Endothelial cell of umbilical vein (primary cell): ENCODE results near the gene SGCD. TPM values are rescaled to one million over a fixed set of nuclear protein-coding genes. Genes with fewer than 3 reads are reported as not detected.

Source experiments
- BruUV-seq: library from RNA; stranded (reverse); fragments of 400-500 nt; replicated peaks from 2 replicates; lab custom pipeline; 2021; lab: Mats Ljungman, UMichigan
- CTCF ChIA-PET: fragments of 300-600, 350-600 bp; sonication (Branson Sonifier 250); formaldehyde crosslinking; loops from one replicate; lab custom pipeline; 2021; ENCODE audit warnings: antibody characterized with exemption, inconsistent platforms; lab: Charles Lee
- POLR2A ChIA-PET: fragments of 300-600, 350-600 bp; sonication (Branson Sonifier 250); formaldehyde crosslinking; loops from one replicate; lab custom pipeline; 2021; ENCODE audit warnings: antibody characterized with exemption, inconsistent platforms; lab: Charles Lee
- DNase-seq: peaks from one replicate; pipeline ENCODE4 v3.0.0-alpha.2; 2011; ENCODE audit warnings: low read depth, low spot score
- FAIRE-seq: peaks from 2 replicates; lab custom pipeline; 2011; peaks lifted over from hg19 to GRCh38; lab: Jason Lieb, UNC
- H2AFZ ChIP-seq: 2 replicates; pipeline ENCODE4 v1.6.0; 2012; ENCODE audit warnings: low read depth, low read length, control low read depth, inconsistent platforms
- H3K27ac ChIP-seq: 2 replicates; pipeline ENCODE4 v1.5.1; 2011; ENCODE audit warnings: low read depth, mild to moderate bottlenecking, control low read depth, low read length, moderate library complexity; ENCODE audit not compliant: insufficient read depth
- H3K27me3 ChIP-seq, 2 experiments: 2 replicates each; pipeline versions ENCODE4 v1.6.0 to v1.6.1; 2011; ENCODE audit warnings: low read length in 2 of 2, mixed read lengths in 1 of 2; ENCODE audit not compliant: control insufficient read depth in 2 of 2, insufficient read depth in 2 of 2
- H3K36me3 ChIP-seq, 2 experiments: 2 replicates in 1 of 2; 3 replicates in 1 of 2; pipeline ENCODE4 v1.5.1; 2011; ENCODE audit warnings: low read length in 2 of 2, mild to moderate bottlenecking in 1 of 2, moderate library complexity in 1 of 2; ENCODE audit not compliant: control insufficient read depth in 2 of 2, insufficient read depth in 2 of 2; ENCODE audit errors: extremely low read depth in 1 of 2
- H3K4me1 ChIP-seq: 3 replicates; pipeline ENCODE4 v1.5.1; 2011; ENCODE audit warnings: mild to moderate bottlenecking, low read length; ENCODE audit not compliant: control insufficient read depth, insufficient read depth; ENCODE audit errors: extremely low read depth
- H3K4me2 ChIP-seq: 2 replicates; pipeline ENCODE4 v1.6.1; 2011; ENCODE audit warnings: low read length, control low read depth, mixed read lengths; ENCODE audit not compliant: insufficient read depth
- H3K4me3 ChIP-seq, 3 experiments: fragments of 200-600 bp in 1 of 3; sonication (generic), shearing (Covaris generic) in 1 of 3; replicated peaks in 1 of 3; 2 replicates each; pipeline ENCODE4 v1.5.1; 2011 to 2016; ENCODE audit warnings: control low read depth in 3 of 3, low read length in 3 of 3, mild to moderate bottlenecking in 2 of 3, inconsistent platforms in 1 of 3, low read depth in 1 of 3, moderate library complexity in 1 of 3; ENCODE audit not compliant: insufficient read depth in 1 of 3
- H3K79me2 ChIP-seq: 2 replicates; pipeline ENCODE4 v1.6.0; 2012; ENCODE audit warnings: low read length, inconsistent platforms; ENCODE audit not compliant: control insufficient read depth, insufficient read depth
- H3K9ac ChIP-seq: replicated peaks from 2 replicates; pipeline ENCODE3; 2011; ENCODE audit warnings: low read length, control low read depth; ENCODE audit not compliant: insufficient read depth; ENCODE audit errors: extremely low read depth
- H3K9me1 ChIP-seq: replicated peaks from 3 replicates; pipeline ENCODE4 v1.6.0; 2011; ENCODE audit warnings: mild to moderate bottlenecking, low read length; ENCODE audit not compliant: control insufficient read depth, insufficient read depth; ENCODE audit errors: extremely low read depth
- H3K9me3 ChIP-seq: replicated peaks from 2 replicates; pipeline ENCODE4 v1.5.1; 2012; ENCODE audit warnings: low read length, inconsistent platforms; ENCODE audit not compliant: control insufficient read depth, insufficient read depth
- H4K20me1 ChIP-seq: replicated peaks from 2 replicates; pipeline ENCODE3; 2011; ENCODE audit warnings: mild to moderate bottlenecking, low read length; ENCODE audit not compliant: control insufficient read depth, insufficient read depth; ENCODE audit errors: extremely low read depth
- EZH2 ChIP-seq: IDR thresholded peaks from 2 replicates; pipeline ENCODE4 v1.6.1; 2012; ENCODE audit warnings: borderline replicate concordance, low read depth, mild to moderate bottlenecking, moderate library complexity, low read length, inconsistent platforms; ENCODE audit not compliant: severe bottlenecking
- FOS ChIP-seq: IDR thresholded peaks from 2 replicates; pipeline ENCODE4 v1.6.1; 2011; ENCODE audit warnings: mild to moderate bottlenecking, low read length, moderate library complexity, borderline replicate concordance; ENCODE audit not compliant: insufficient read depth
- GATA2 ChIP-seq: IDR thresholded peaks from 2 replicates; pipeline ENCODE4 v1.7.0; 2011; ENCODE audit warnings: low read depth, mild to moderate bottlenecking, moderate library complexity, mixed read lengths, low read length; ENCODE audit not compliant: insufficient read length, insufficient read depth
- JUN ChIP-seq: IDR thresholded peaks from 2 replicates; pipeline ENCODE4 v1.6.1; 2011; ENCODE audit warnings: borderline replicate concordance, low read depth; ENCODE audit not compliant: insufficient read length, insufficient read depth
- MAX ChIP-seq: IDR thresholded peaks from 2 replicates; pipeline ENCODE4 v1.6.1; 2011; ENCODE audit not compliant: insufficient read depth, insufficient read length
- MYC ChIP-seq: IDR thresholded peaks from one replicate; pipeline ENCODE4 v1.6.1; 2011; ENCODE audit warnings: mild to moderate bottlenecking, low read depth, low read length
- POLR2A ChIP-seq: IDR thresholded peaks from 2 replicates; pipeline ENCODE4 v1.6.1; 2012; ENCODE audit warnings: low read depth, mild to moderate bottlenecking, control low read depth, low read length
- POLR2AphosphoS5 ChIP-seq: IDR thresholded peaks from 2 replicates; pipeline ENCODE4 v1.6.1; 2012; ENCODE audit warnings: low read depth, mild to moderate bottlenecking, control low read depth, low read length, moderate library complexity; ENCODE audit not compliant: insufficient read depth
- dilution Hi-C: fragments of 300-500 bp; cut with MboI; formaldehyde crosslinking; loops from one replicate; pipeline ENCODE4 v1.15.0; 2019; ENCODE audit warnings: low sequenced_read_pairs; ENCODE audit not compliant: extremely low pct_ligation_motif_present
- intact Hi-C: fragments of 100-400 bp; cut with micrococcal nuclease; formaldehyde crosslinking; loops from one replicate; pipeline ENCODE4 v1.10.0; 2022
- polyA plus RNA-seq, 4 experiments: library from polyadenylated mRNA; depleted of rRNA in 3 of 4; stranded (reverse) in 3 of 4; unstranded in 1 of 4; fragments of >200 nt; gene quantifications; 2 replicates each; pipeline versions ENCODE4 v1.2.1 to v1.2.3, GENCODE V29; 2011 to 2012; ENCODE audit warnings: missing spikeins in 1 of 4
- total RNA-seq: library from RNA; stranded (reverse); gene quantifications from 2 replicates; pipeline ENCODE4 v1.2.3, GENCODE V29; 2021
- TF ChIP-seq, protein P1 (sequence below), 2 donors: IDR thresholded peaks; 1 replicate in 1 of 2; 2 replicates in 1 of 2; pipeline ENCODE4 v1.5.1; 2011; ENCODE audit warnings: low read length in 2 of 2, mild to moderate bottlenecking in 2 of 2, moderate library complexity in 2 of 2, control low read depth in 1 of 2, inconsistent platforms in 1 of 2, low read depth in 1 of 2; ENCODE audit not compliant: insufficient read depth in 1 of 2; ENCODE audit errors: extremely low read depth in 1 of 2

Gene SGCD
- total and polyA plus RNA-seq, 2 donors (not counting 3 experiments of a cell fraction or from before 2014, with no cell fraction given) = not detected

GRCh38 chr5:156556666-156557406 lies 229.9 kb downstream of the SGCD start:
- no peaks in the 10 kb centered on the region for H4K20me1 ChIP-seq
- no peaks in the 10 kb centered on the region for H3K36me3 ChIP-seq
- H3K4me3 ChIP-seq = no peak overlapping the region
- intact Hi-C loops (no loop called here), dilution Hi-C loops (no loop called here)
- H3K9me1 ChIP-seq = no peaks in the 10 kb centered on the region
- peaks cover 2% of the 10 kb centered on the region for H3K9me3 ChIP-seq
- no peaks in the 10 kb centered on the region for H3K27me3 ChIP-seq
- ChIA-PET POLR2A (no interaction called here), CTCF (no interaction called here)
- H3K4me1 ChIP-seq = no peaks in the 10 kb centered on the region
- no peak overlapping the region for H2AFZ ChIP-seq
- no peaks in the 10 kb centered on the region for H3K79me2 ChIP-seq
- no peak overlapping the region for H3K27ac ChIP-seq
- H3K9ac ChIP-seq = no peak overlapping the region
- no TSS peak for BruUV-seq
- TF ChIP-seq JUN (no peak), MAX (no peak), POLR2AphosphoS5 (no peak), FOS (no peak), GATA2 (no peak), MYC (no peak), EZH2 (no peak), POLR2A (no peak)
- TF ChIP-seq, protein P1, sequence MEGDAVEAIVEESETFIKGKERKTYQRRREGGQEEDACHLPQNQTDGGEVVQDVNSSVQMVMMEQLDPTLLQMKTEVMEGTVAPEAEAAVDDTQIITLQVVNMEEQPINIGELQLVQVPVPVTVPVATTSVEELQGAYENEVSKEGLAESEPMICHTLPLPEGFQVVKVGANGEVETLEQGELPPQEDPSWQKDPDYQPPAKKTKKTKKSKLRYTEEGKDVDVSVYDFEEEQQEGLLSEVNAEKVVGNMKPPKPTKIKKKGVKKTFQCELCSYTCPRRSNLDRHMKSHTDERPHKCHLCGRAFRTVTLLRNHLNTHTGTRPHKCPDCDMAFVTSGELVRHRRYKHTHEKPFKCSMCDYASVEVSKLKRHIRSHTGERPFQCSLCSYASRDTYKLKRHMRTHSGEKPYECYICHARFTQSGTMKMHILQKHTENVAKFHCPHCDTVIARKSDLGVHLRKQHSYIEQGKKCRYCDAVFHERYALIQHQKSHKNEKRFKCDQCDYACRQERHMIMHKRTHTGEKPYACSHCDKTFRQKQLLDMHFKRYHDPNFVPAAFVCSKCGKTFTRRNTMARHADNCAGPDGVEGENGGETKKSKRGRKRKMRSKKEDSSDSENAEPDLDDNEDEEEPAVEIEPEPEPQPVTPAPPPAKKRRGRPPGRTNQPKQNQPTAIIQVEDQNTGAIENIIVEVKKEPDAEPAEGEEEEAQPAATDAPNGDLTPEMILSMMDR (IDR thresholded peaks at IDR 0.05; ENCODE audit: extremely low read depth in 1 of 2, insufficient read depth in 1 of 2, low read depth in 1 of 2, low read length in 2 of 2) = no peak
- FAIRE-seq = no peak
- no peak for DNase-seq
- H3K4me2 ChIP-seq = no peak overlapping the region
